ENCODE results near the gene RAP2C. TPM values are rescaled to one million over a fixed set of nuclear protein-coding genes. Genes with fewer than 3 reads are reported as not detected.

Gene RAP2C
- total RNA-seq (2022; extraction: Qiagen RNA extraction): 25.3 to 48.8 TPM (median 26.7 TPM) in 5 replicates

DNA sequence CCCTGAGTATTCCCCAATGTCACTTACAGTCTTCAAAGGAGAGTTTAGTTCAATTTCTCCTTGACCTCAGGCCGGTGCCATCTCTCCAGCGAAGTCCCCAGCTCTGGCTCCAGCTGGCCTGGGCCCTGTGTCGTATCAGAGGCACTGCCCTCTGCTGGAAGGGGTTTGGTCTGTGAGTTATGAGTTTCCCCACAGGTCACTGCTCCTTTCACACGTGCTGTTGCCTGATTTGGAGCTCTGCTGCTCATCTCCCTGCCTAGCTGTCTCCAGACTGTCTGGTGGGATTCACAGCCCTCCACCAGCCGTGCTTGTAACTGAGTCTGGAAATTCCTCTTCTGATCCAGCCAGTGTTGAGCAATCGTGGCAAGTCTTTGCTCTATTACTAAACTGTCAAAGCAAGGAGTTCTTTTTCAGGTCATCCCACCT lies at the start of gene RAP2C:
TSS of gene RAP2C (minus strand) at position 105 of the 426 bp plus-strand sequence. CDS start 2,179 bp downstream, outside the sequence.

Other genes starting within 250 kb of the RAP2C start
- 8.3 to 12.9 TPM (median 10.1 TPM) in 5 replicates for gene STK26, start 196.1 kb downstream of the RAP2C start, total RNA-seq (2022; extraction: Qiagen RNA extraction)
- not detected in 5 replicates for gene FRMD7, start 91.4 kb downstream of the RAP2C start, total RNA-seq (2022; extraction: Qiagen RNA extraction)